RWPE1 (cell line): ENCODE results near the gene BGN.
A peak's percentile ranks its signal among the peaks of the same experiment; 100 is the strongest.

Experiments
- CTCF ChIA-PET: fragments of 350-600 bp; sonication (Branson Sonifier 250); formaldehyde crosslinking; extraction: SDS; loops from one replicate; lab custom pipeline; 2021; lab: Yijun Ruan, JAX
- POLR2A ChIA-PET: fragments of 400-600 bp; formaldehyde crosslinking; extraction: SDS; loops from one replicate; lab custom pipeline; 2020; ENCODE audit warnings: antibody characterized with exemption; ENCODE audit not compliant: low non-redundant PET; lab: Yijun Ruan, JAX
- DNase-seq: peaks from one replicate; pipeline ENCODE4 v3.0.0; 2012; ENCODE audit warnings: low spot score
- H3K27ac ChIP-seq: fragments of 450-650 bp; 2 replicates; pipeline ENCODE4 v1.5.1; 2017
- CTCF ChIP-seq: fragments of 450-650 bp; conservative IDR thresholded peaks from 2 replicates; pipeline ENCODE4 v1.5.1; 2017; ENCODE audit warnings: low read depth, mild to moderate bottlenecking

Gene BGN

GRCh38 chrX:153494541-153495361 lies at the start of gene BGN:
Gene BGN, plus strand, starts transcription at chrX:153494980. Its CDS starts 9,652 bp downstream, at chrX:153504632.
- no peak for DNase-seq
- CTCF ChIA-PET: interaction anchor here (0.6 to 1.6 kb wide), 5 partner anchors 12 to 60 kb away, joined by 3 to 9 read pairs (median 5); no protein-coding TSS in a partner anchor
- peak within 1 kb of the TSS; percentile 92 for H3K27ac ChIP-seq
- TF ChIP-seq CTCF: peak; percentile 14; the same call in 1 of the 2 replicates
- POLR2A ChIA-PET: no interaction called here

GRCh38 chrX:153445106-153445855 lies 49.5 kb upstream of the BGN start:
- H3K27ac ChIP-seq: no peak overlapping the region
- CTCF ChIA-PET: interaction anchor here (0.8 to 1.1 kb wide), 2 partner anchors 16 to 62 kb away, joined by 3 read pairs; no protein-coding TSS in a partner anchor
- POLR2A ChIA-PET: no interaction called here
- no peak for TF ChIP-seq CTCF
- no peak for DNase-seq

- no peak for TF ChIP-seq CTCF
- no peak within 1 kb of the TSS for H3K27ac ChIP-seq
- POLR2A ChIA-PET: no interaction called here
- CTCF ChIA-PET: interaction anchor here (0.8 to 1.1 kb wide), 2 partner anchors 15 to 61 kb away, joined by 3 read pairs; no protein-coding TSS in a partner anchor
- no peak for DNase-seq
These were observed 48.7 kb upstream of the BGN start, which contains the start of gene TREX2 for GRCh38 chrX:153445856-153446635. Gene TREX2, minus strand, starts transcription at chrX:153446056. Its CDS starts 626 bp downstream, at chrX:153445430.

- no peak for DNase-seq
- H3K27ac ChIP-seq: no peak overlapping the region
- TF ChIP-seq CTCF: no peak
- ChIA-PET POLR2A (no interaction called here), CTCF (no interaction called here)
These were observed 48.2 kb upstream of the BGN start for GRCh38 chrX:153446636-153446936.

- ChIA-PET CTCF (no interaction called here), POLR2A (no interaction called here)
- no peak for DNase-seq
- no peak overlapping the region for H3K27ac ChIP-seq
- TF ChIP-seq CTCF: no peak
These were observed 47.7 kb upstream of the BGN start for GRCh38 chrX:153446950-153447580.

- no peak for DNase-seq
- no peak for TF ChIP-seq CTCF
- ChIA-PET CTCF (no interaction called here), POLR2A (no interaction called here)
- no peak overlapping the region for H3K27ac ChIP-seq
These were observed 47.2 kb upstream of the BGN start for GRCh38 chrX:153447581-153447960.
